Fibroblast of the aortic adventitia (primary cell): Measurements from ENCODE around the gene OSBPL1A. TPM values are rescaled to one million over a fixed set of nuclear protein-coding genes. Genes with fewer than 3 reads are reported as not detected.
A peak's percentile ranks its signal among the peaks of the same experiment; 100 is the strongest.

ENCODE experiments used
- DNase-seq: peaks from one replicate; pipeline ENCODE4 v3.0.0-alpha.2; 2010; ENCODE audit warnings: low read depth
- H3K4me3 ChIP-seq: 2 replicates; pipeline ENCODE4 v1.5.1; 2011; ENCODE audit warnings: low read depth, mild to moderate bottlenecking, control low read depth, low read length, moderate library complexity
- CTCF ChIP-seq: IDR thresholded peaks from 2 replicates; pipeline ENCODE4 v1.5.1; 2011; ENCODE audit warnings: mild to moderate bottlenecking, low read length, control low read depth, inconsistent platforms; ENCODE audit not compliant: insufficient read depth
- total RNA-seq: library from RNA; depleted of rRNA; stranded (reverse); fragments of >200 nt; gene quantifications from 2 replicates; pipeline ENCODE4 v1.2.3, GENCODE V29; 2012; ENCODE audit warnings: low replicate concordance

The OSBPL1A gene
- total RNA-seq, 1 donor, result 80.4 TPM

- no peak overlapping the region for H3K4me3 ChIP-seq
- TF ChIP-seq CTCF, result no peak
- DNase-seq, result no peak
Measured at GRCh38 chr18:24420551-24420950, 22.9 kb upstream of the OSBPL1A start.

GRCh38 chr18:24417480-24417879 lies 19.9 kb upstream of the OSBPL1A start:
- no peak overlapping the region for H3K4me3 ChIP-seq
- no peak for DNase-seq
- TF ChIP-seq CTCF, result no peak

- H3K4me3 ChIP-seq, result no peak overlapping the region
- TF ChIP-seq CTCF, result no peak
- no peak for DNase-seq
Measured at GRCh38 chr18:24414349-24415003, 16.9 kb upstream of the OSBPL1A start.

- no peak overlapping the region for H3K4me3 ChIP-seq
- peak; percentile 27 for DNase-seq
- TF ChIP-seq CTCF, result peak; percentile 46
Measured at GRCh38 chr18:24413148-24413547, 15.5 kb upstream of the OSBPL1A start.

GRCh38 chr18:24408496-24408895 lies 10.9 kb upstream of the OSBPL1A start:
- no peak for DNase-seq
- TF ChIP-seq CTCF, result no peak
- no peak overlapping the region for H3K4me3 ChIP-seq

- DNase-seq, result no peak
- no peak for TF ChIP-seq CTCF
- no peak overlapping the region for H3K4me3 ChIP-seq
Measured at GRCh38 chr18:24404591-24404990, 7.0 kb upstream of the OSBPL1A start.

GRCh38 chr18:24403076-24403475 lies 5.5 kb upstream of the OSBPL1A start:
- no peak for TF ChIP-seq CTCF

More at GRCh38 chr18:24403076-24403475, 5.5 kb upstream of the OSBPL1A start:
- no peak overlapping the region for H3K4me3 ChIP-seq
- DNase-seq, result no peak
